ENCODE results near the gene RNPC3.
"Not testable (repeated sequence)": the region's sequence is repeated elsewhere in the genome, so short reads cannot be mapped to it uniquely, and the experiment has no call there.

Gene RNPC3

GRCh38 chr1:103561643-103562395 is 36.3 kb downstream of the RNPC3 start:
- DNase-seq = no peak

DNA sequence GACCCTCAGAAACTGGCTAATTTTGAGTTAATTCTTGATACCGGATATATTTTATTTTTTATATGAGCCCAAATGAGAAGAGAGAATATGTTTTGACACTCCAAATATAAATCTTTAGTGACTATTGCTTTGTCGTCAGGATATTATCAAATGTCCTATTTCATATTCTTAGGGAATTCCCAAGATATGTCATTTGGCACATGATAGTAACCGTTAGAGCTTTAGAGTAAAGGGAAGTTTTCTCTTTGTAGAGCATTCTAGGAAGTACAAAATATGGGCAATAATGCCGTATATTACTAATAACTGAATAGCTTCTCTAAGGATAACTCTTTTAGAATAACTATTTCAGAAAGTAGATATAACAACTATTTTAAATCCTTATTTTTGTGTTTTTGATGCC is 37.6 kb downstream of the RNPC3 start:
- DNase-seq = no peak

DNA sequence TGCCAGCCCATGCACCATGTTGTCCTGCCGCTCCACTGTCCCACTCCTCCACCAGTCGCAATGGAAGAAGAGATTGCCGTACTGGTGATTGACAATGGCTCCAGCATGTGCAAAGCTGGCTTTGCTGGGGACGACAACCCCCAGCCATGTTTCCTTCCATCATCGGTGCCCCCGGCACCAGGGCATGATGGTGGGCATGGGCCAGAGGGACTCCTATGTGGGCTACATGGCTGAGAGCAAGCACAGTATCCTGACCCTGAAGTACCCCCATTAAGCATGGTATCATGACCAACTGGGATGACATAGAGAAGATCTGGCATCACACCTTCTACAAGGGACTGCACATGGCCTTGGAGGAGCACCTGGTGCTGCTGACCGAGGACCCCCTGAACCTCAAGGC is 44.0 kb downstream of the RNPC3 start:
- DNase-seq = no peak

DNA sequence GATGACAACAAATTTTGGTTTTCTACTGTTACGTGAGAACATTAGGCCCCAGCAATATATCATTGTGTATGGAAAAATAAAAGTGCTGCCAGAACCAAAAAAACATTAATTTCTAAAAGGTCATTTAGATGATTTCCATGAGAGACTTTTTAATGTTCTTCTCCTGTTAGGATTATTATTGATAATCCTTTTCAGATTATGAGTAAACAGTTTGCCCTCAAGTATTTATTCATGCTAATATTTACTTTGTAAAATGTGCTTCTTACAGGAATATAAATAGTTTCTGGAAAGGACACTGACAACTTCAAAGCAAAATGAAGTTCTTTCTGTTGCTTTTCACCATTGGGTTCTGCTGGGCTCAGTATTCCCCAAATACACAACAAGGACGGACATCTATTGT is 45.8 kb downstream of the RNPC3 start, which contains the start of gene AMY2B:
TSS of gene AMY2B (plus strand) at position 301 of the 400 bp plus-strand sequence. CDS start at position 315, 14 bp downstream.
- DNase-seq = not testable (repeated sequence)

DNA sequence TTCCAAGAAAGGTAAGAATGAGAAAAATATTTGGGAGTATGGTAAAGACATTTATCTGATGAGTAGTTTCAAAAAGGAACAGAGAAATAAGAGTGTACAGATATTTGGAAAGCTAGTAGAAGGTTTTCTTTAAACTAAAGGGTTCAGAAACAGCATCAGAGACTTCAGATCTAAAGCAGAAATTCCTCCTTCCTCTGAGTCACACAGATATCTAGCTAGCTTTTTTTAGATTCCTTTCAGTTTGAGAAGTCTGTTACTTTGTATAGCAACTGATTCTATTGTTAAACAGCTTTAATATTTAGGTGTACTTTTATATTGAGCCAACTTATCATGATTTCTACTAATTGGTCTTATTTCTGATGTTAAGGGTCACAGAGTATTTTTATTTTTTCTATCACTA is 50.6 kb downstream of the RNPC3 start:
- no peak for DNase-seq

GRCh38 chr1:103576784-103577183 is 51.3 kb downstream of the RNPC3 start:
- DNase-seq = not testable (repeated sequence)

GRCh38 chr1:103582464-103582863 is 57.0 kb downstream of the RNPC3 start:
- no peak for DNase-seq

DNA sequence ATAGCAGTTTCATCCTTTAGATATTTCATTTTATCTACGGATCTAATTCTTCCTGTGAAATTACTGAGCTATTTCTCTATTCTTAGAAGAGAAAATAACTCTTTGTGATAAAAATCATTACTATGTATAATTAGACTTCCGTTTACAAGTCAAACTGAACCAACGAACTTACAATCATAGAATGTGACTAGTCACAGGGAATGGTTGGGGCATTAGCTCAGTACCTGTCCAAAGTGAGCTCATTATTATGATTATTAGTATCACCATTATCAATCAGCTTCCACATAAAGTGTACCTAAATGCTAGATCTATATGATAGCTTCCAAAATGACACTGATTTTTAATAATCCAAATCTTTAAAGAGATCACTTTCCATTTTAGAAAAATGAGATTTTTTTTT is 58.4 kb downstream of the RNPC3 start:
- DNase-seq = no peak

GRCh38 chr1:103584537-103584936 is 59.0 kb downstream of the RNPC3 start:
- DNase-seq = no peak

DNA sequence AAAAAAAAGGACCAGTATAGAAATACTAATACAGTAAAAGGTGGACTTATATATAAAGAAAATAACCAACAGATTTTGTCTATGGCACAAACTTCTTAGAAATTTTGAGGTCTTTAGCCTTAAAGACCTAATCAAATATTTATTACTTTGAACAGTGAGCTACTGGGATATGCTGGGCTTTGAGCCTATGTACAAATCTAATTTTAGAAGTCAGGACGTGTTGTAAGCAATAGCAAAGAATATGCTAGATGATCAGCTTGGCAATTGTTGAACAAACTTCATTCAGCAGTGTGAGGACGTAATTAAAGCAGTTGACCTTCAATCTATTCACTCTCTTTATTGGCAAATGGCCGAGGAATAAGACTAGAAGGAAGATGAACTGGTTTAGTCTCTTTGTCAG is 77.2 kb downstream of the RNPC3 start:
- not testable (repeated sequence) for DNase-seq
